ENCODE measurements around the gene CD79B.

DNA sequence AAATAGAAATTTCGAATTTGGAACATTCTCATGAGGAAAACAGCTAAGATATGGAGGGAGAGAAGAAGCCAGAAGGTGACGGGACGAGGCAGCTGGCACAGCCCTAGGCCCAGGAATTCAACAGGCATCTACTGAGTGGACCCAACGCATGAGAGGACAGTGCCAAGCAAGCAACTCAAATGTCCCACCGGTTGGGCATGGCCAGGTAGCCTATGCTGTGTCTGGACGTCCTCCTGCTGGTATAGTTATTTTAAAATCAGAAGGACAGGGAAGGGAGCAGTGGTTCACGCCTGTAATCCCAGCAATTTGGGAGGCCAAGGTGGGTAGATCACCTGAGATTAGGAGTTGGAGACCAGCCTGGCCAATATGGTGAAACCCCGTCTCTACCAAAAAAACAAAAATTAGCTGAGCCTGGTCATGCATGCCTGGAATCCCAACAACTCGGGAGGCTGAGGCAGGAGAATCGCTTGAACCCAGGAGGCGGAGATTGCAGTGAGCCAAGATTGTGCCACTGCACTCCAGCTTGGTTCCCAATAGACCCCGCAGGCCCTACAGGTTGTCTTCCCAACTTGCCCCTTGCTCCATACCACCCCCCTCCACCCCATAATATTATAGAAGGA, 15.5 kb downstream of the CD79B start:
- TF ChIP-seq, protein P1, sequence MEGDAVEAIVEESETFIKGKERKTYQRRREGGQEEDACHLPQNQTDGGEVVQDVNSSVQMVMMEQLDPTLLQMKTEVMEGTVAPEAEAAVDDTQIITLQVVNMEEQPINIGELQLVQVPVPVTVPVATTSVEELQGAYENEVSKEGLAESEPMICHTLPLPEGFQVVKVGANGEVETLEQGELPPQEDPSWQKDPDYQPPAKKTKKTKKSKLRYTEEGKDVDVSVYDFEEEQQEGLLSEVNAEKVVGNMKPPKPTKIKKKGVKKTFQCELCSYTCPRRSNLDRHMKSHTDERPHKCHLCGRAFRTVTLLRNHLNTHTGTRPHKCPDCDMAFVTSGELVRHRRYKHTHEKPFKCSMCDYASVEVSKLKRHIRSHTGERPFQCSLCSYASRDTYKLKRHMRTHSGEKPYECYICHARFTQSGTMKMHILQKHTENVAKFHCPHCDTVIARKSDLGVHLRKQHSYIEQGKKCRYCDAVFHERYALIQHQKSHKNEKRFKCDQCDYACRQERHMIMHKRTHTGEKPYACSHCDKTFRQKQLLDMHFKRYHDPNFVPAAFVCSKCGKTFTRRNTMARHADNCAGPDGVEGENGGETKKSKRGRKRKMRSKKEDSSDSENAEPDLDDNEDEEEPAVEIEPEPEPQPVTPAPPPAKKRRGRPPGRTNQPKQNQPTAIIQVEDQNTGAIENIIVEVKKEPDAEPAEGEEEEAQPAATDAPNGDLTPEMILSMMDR (IDR thresholded peaks at IDR 0.05), result no peak
- TF ChIP-seq POLR2A (IDR thresholded peaks at IDR 0.05), result no peak
